Body of pancreas (tissue), 4 donors: Measurements from ENCODE around the gene CLBA1.

Source experiments
- CTCF ChIP-seq, 7 experiments: fragments of 450-650 bp in 4 of 7; fragments of 200-600 bp in 3 of 7; sonication (generic) in 3 of 7; IDR thresholded peaks; one replicate each; pipeline ENCODE4 v1.5.1; 2016 to 2019; ENCODE audit warnings: antibody characterized with exemption in 7 of 7
- POLR2A ChIP-seq, 3 donors: fragments of 450-650 bp; IDR thresholded peaks; one replicate each; pipeline ENCODE4 v1.6.1; 2016; ENCODE audit warnings: antibody characterized with exemption in 3 of 3, mild to moderate bottlenecking in 2 of 3

DNA sequence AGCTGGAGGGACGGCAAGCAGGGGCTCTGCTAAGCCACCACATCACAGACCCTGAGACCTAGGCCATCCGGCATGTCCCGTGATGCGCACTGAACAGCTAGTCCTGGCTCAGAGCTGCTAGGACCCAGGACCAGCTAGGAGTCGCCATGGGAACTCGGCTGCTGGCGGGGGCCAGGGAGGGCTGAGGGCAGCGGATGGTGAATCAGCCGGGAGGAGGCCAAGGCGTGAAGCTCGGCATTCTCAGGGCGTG lies 12.5 kb upstream of the CLBA1 start:
- no peak for TF ChIP-seq CTCF (IDR thresholded peaks at IDR 0.05)
- no peak for TF ChIP-seq POLR2A (IDR thresholded peaks at IDR 0.05)
